ENCODE measurements around the gene ZNF277. TPM values are rescaled to one million over a fixed set of nuclear protein-coding genes. Genes with fewer than 3 reads are reported as not detected.

The ZNF277 gene, protein sequence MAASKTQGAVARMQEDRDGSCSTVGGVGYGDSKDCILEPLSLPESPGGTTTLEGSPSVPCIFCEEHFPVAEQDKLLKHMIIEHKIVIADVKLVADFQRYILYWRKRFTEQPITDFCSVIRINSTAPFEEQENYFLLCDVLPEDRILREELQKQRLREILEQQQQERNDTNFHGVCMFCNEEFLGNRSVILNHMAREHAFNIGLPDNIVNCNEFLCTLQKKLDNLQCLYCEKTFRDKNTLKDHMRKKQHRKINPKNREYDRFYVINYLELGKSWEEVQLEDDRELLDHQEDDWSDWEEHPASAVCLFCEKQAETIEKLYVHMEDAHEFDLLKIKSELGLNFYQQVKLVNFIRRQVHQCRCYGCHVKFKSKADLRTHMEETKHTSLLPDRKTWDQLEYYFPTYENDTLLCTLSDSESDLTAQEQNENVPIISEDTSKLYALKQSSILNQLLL
- total RNA-seq: 10 to 100 TPM; 16.5 to 25.8 (median 19.1) TPM

DNA sequence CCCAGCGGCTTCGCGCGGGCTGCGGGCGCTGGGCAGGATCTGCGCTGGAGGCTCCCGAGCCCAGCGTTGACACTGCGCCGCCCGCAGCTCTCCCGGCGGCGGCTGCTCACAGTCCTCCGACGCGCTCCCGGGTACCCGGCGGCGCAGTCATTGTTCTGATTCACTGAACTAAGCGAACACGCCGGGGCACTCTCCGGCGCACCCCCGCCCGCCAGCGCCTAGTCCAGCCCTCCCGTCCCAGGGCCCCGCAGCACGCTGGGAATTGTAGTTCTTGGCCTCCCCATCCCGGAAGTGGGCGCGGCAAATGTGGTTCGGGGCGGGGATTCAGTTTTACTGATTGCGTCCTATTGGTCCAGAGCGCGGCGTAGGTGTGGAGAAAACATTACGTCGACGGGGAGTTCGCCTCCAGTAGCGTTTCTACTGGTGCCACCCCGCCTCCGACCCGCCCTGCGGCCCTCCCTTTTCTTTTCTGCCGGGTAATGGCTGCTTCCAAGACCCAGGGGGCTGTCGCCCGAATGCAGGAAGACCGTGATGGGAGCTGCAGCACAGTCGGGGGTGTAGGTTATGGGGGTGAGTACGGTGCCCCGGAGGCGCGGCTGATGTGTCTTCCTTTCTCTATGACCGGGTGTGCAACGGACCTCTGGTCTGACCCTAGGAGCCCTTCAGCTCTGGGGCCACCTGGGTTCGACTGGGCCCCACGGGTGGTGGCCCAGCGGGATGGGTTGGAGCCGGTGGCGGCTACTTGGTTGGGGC is at the start of gene ZNF277, which contains the start of gene DOCK4:
Gene ZNF277 (plus strand): TSS at position 458 of the 753 bp plus-strand sequence. CDS start 22 bp downstream, at position 480.
Gene DOCK4 (minus strand): TSS at position 162 of the 753 bp plus-strand sequence. CDS start 261 bp downstream, outside the sequence.
- H3K36me3 ChIP-seq: no peaks in the 10 kb centered on the region
- peak; percentile 99 for DNase-seq (ENCODE audit: low spot score in 2 of 2)
- H3K9me3 ChIP-seq: no peaks in the 10 kb centered on the region
- peak within 1 kb of the TSS; percentile 72 to 91 (median 83) for H3K4me3 ChIP-seq
- TF ChIP-seq EP300 (IDR thresholded peaks at IDR 0.05): peak; percentile 56 to 90
- TF ChIP-seq POLR2A (IDR thresholded peaks at IDR 0.05): peak; percentile 77 to 90
- TF ChIP-seq, protein P1, sequence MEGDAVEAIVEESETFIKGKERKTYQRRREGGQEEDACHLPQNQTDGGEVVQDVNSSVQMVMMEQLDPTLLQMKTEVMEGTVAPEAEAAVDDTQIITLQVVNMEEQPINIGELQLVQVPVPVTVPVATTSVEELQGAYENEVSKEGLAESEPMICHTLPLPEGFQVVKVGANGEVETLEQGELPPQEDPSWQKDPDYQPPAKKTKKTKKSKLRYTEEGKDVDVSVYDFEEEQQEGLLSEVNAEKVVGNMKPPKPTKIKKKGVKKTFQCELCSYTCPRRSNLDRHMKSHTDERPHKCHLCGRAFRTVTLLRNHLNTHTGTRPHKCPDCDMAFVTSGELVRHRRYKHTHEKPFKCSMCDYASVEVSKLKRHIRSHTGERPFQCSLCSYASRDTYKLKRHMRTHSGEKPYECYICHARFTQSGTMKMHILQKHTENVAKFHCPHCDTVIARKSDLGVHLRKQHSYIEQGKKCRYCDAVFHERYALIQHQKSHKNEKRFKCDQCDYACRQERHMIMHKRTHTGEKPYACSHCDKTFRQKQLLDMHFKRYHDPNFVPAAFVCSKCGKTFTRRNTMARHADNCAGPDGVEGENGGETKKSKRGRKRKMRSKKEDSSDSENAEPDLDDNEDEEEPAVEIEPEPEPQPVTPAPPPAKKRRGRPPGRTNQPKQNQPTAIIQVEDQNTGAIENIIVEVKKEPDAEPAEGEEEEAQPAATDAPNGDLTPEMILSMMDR (IDR thresholded peaks at IDR 0.05): peak in 3 of 5 experiments; percentile 17 to 32 (median 23)
- peaks cover 0 to 30% (median 0%) of the 10 kb centered on the region in 4 donors for H3K4me1 ChIP-seq
- H3K27me3 ChIP-seq: no peaks in the 10 kb centered on the region
- WGBS, 2 donors: 0% methylated on average over 20 to 59 of the region's 67 CpGs
- peak within 1 kb of the TSS; percentile 78 to 89 (median 88) for H3K27ac ChIP-seq

DNA sequence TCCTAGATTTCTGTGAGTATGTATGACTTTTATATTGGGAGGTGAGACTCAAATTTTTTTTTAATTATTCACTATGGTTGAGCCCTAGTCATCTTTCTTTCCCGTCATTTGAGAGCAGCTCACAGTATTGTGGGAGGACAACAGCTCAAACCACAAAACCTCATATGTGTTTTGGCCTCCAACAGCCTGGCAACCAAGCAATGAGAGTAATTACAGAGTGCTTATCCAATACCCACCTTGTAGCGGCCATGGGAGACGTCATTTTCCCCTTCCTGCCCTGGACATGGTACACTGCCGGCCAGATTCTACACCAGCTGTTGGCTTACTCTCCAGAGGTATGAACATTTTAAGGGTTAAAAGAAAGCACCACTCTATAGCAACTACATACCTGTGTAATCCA is 49.4 kb upstream of the ZNF277 start:
- Histone ChIP-seq H3K36me3 (no peaks in the 10 kb centered on the region), H3K27ac (no peak overlapping the region), H3K9me3 (no peaks in the 10 kb centered on the region), H3K4me3 (no peak overlapping the region), H3K27me3 (no peaks in the 10 kb centered on the region), H3K4me1 (peaks cover 0 to 30% (median 7%) of the 10 kb centered on the region in 4 donors)
- TF ChIP-seq EP300 (IDR thresholded peaks at IDR 0.05) (no peak), POLR2A (IDR thresholded peaks at IDR 0.05) (no peak)
- TF ChIP-seq, protein P1 (IDR thresholded peaks at IDR 0.05): no peak
- DNase-seq (ENCODE audit: low spot score in 2 of 2): no peak
- WGBS, 2 donors: 58 to 67% methylated on average over 4 of the region's 4 CpGs

DNA sequence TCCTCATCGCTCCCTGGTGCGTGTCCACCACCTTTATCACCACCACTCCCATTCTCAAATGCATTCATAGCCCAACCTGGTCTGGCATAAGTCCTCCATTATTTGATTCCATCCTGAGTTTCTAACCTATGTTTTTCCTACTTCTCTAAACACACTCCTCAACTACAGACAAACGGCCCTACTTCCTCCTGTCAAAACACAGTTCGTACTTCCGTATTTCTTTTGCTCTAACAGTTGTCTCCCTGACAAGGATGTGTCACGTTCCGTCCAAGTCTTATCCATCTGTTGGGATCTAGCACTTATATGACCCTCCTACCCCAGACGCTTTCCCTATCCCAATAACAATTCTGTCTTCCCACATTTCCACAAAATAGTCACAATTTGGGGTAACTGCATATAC is 47.1 kb upstream of the ZNF277 start:
- H3K4me1 ChIP-seq: peaks cover 0 to 48% (median 14%) of the 10 kb centered on the region in 4 donors
- H3K27me3 ChIP-seq: no peaks in the 10 kb centered on the region
- TF ChIP-seq EP300 (IDR thresholded peaks at IDR 0.05): no peak
- TF ChIP-seq, protein P1 (IDR thresholded peaks at IDR 0.05): no peak
- no peak for TF ChIP-seq POLR2A (IDR thresholded peaks at IDR 0.05)
- 92 to 94% methylated on average over 8 of the region's 8 CpGs for WGBS, 2 donors
- no peak overlapping the region for H3K4me3 ChIP-seq
- H3K36me3 ChIP-seq: no peaks in the 10 kb centered on the region
- no peaks in the 10 kb centered on the region for H3K9me3 ChIP-seq
- no peak for DNase-seq (ENCODE audit: low spot score in 2 of 2)
- H3K27ac ChIP-seq: no peak overlapping the region

DNA sequence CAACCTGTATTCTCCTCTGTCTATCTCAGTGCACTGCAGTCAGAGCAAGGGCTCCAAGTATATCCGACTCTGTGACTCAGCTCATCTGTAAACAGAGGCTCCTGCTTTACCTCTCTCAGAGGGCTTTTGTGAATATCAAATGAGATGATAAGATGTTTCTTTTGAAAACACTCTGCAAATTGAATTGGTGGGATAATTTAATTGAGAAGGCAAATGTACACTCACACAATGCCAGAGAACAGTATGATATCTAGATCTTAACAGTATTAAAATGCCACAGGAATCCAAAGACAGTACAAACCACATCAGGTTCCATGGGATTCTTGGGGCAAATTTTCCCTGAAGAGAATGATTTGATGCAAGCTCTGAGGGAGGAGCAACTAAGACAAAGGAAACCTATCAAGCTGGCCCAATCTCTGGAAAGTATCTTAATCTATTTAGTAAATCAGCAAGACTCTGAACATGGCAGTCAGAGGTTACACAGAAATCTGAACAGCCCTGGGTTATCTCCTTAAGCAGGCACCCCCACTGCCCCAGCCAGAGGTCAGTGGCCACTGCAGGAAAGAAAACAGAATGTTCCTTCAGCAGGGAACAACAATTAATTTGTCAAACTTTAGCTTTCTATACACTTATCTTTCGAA is 46.2 kb upstream of the ZNF277 start:
- Histone ChIP-seq H3K4me3 (no peak overlapping the region), H3K27me3 (no peaks in the 10 kb centered on the region), H3K36me3 (no peaks in the 10 kb centered on the region), H3K9me3 (no peaks in the 10 kb centered on the region), H3K27ac (peak overlapping the region in 3 of 4 donors; percentile 47 to 86 (median 66)), H3K4me1 (peaks cover 0 to 50% (median 14%) of the 10 kb centered on the region in 4 donors)
- TF ChIP-seq, protein P1 (IDR thresholded peaks at IDR 0.05): no peak
- TF ChIP-seq POLR2A (IDR thresholded peaks at IDR 0.05) (no peak), EP300 (IDR thresholded peaks at IDR 0.05) (no peak)
- no peak for DNase-seq (ENCODE audit: low spot score in 2 of 2)
- 59 to 60% methylated on average over 2 of the region's 2 CpGs for WGBS, 2 donors

Measured in tibial nerve (tissue), 4 donors.